PC-9 (cell line): ENCODE results near the gene BRD1. TPM values are rescaled to one million over a fixed set of nuclear protein-coding genes. Genes with fewer than 3 reads are reported as not detected.

Source experiments
- BruUV-seq: library from RNA; stranded (reverse); fragments of 400-500 nt; replicated peaks from 2 replicates; lab custom pipeline; 2021; lab: Mats Ljungman, UMichigan
- CTCF ChIA-PET: fragments of 300-600 bp; sonication (Branson Sonifier 250); formaldehyde crosslinking; loops from one replicate; lab custom pipeline; 2022; ENCODE audit warnings: antibody characterized with exemption; lab: Charles Lee
- POLR2A ChIA-PET: fragments of 300-600 bp; sonication (Branson Sonifier 250); formaldehyde crosslinking; loops from one replicate; lab custom pipeline; 2022; ENCODE audit warnings: antibody characterized with exemption; ENCODE audit not compliant: unreplicated experiment; lab: Charles Lee
- DNase-seq, 2 experiments: peaks; one replicate each; pipeline versions ENCODE4 v3.0.0 to v3.0.0-alpha.2; 2015 to 2022; ENCODE audit warnings: mixed read lengths in 1 of 2
- H2AFZ ChIP-seq: fragments of 200-600 bp; sonication (generic); 2 replicates; pipeline ENCODE4 v1.8.1; 2017; ENCODE audit warnings: antibody characterized with exemption
- H3F3A ChIP-seq: fragments of 200-600 bp; sonication (generic); 2 replicates; pipeline ENCODE4 v1.8.1; 2017; ENCODE audit warnings: antibody characterized with exemption, mild to moderate bottlenecking, low read depth; ENCODE audit not compliant: insufficient read depth
- H3K27ac ChIP-seq: fragments of 200-600 bp; sonication (generic); 2 replicates; pipeline ENCODE4 v1.6.1; 2016; ENCODE audit warnings: mixed run types
- H3K27me3 ChIP-seq: fragments of 200-600 bp; sonication (generic); 2 replicates; pipeline ENCODE4 v1.6.1; 2016; ENCODE audit warnings: low read depth, mixed run types; ENCODE audit not compliant: insufficient read depth
- H3K36me3 ChIP-seq: fragments of 200-600 bp; sonication (generic); 2 replicates; pipeline ENCODE4 v1.6.1; 2016; ENCODE audit warnings: low read depth, mixed run types
- H3K4me1 ChIP-seq: fragments of 200-600 bp; sonication (generic); replicated peaks from 2 replicates; pipeline ENCODE4 v1.6.1; 2016; ENCODE audit warnings: mixed run types; ENCODE audit not compliant: insufficient read depth
- H3K4me2 ChIP-seq: fragments of 200-600 bp; sonication (generic); 2 replicates; pipeline ENCODE4 v1.6.1; 2017; ENCODE audit warnings: mixed run types
- H3K4me3 ChIP-seq: fragments of 200-600 bp; sonication (generic); 2 replicates; pipeline ENCODE4 v1.6.1; 2016; ENCODE audit warnings: mixed run types
- H3K79me2 ChIP-seq: fragments of 200-600 bp; sonication (generic); 2 replicates; pipeline ENCODE4 v1.6.1; 2017; ENCODE audit warnings: low read depth, mixed run types
- H3K9me2 ChIP-seq: fragments of 200-600 bp; sonication (generic); 2 replicates; pipeline ENCODE4 v1.8.1; 2017; ENCODE audit warnings: mild to moderate bottlenecking; ENCODE audit not compliant: insufficient read depth
- H3K9me3 ChIP-seq: fragments of 200-600 bp; sonication (generic); 2 replicates; pipeline ENCODE4 v1.8.1; 2016; ENCODE audit warnings: low read depth; ENCODE audit not compliant: insufficient read depth
- H4K20me1 ChIP-seq: fragments of 200-600 bp; sonication (generic); 2 replicates; pipeline ENCODE4 v1.8.1; 2017; ENCODE audit not compliant: insufficient read depth
- EZH2 ChIP-seq: fragments of 200-600 bp; sonication (generic); IDR thresholded peaks from 2 replicates; pipeline ENCODE4 v1.8.0; 2017; ENCODE audit warnings: antibody characterized with exemption, low read depth
- intact Hi-C: fragments of 100-400 bp; cut with micrococcal nuclease; formaldehyde crosslinking; loops from one replicate; pipeline ENCODE4 v1.10.0; 2022; ENCODE audit not compliant: unreplicated experiment
- total RNA-seq: library from RNA; stranded (reverse); gene quantifications from 2 replicates; pipeline ENCODE4 v1.2.3, GENCODE V29; 2021
- TF ChIP-seq, protein P1 (sequence below): fragments of 200-600 bp; sonication (generic); conservative IDR thresholded peaks from 2 replicates; pipeline ENCODE4 v1.6.1; 2017; ENCODE audit warnings: mixed run types, antibody characterized with exemption, mild to moderate bottlenecking, moderate library complexity

The BRD1 gene
- total RNA-seq, 1 experiment from 2014 or later, result 28.5 TPM

DNA sequence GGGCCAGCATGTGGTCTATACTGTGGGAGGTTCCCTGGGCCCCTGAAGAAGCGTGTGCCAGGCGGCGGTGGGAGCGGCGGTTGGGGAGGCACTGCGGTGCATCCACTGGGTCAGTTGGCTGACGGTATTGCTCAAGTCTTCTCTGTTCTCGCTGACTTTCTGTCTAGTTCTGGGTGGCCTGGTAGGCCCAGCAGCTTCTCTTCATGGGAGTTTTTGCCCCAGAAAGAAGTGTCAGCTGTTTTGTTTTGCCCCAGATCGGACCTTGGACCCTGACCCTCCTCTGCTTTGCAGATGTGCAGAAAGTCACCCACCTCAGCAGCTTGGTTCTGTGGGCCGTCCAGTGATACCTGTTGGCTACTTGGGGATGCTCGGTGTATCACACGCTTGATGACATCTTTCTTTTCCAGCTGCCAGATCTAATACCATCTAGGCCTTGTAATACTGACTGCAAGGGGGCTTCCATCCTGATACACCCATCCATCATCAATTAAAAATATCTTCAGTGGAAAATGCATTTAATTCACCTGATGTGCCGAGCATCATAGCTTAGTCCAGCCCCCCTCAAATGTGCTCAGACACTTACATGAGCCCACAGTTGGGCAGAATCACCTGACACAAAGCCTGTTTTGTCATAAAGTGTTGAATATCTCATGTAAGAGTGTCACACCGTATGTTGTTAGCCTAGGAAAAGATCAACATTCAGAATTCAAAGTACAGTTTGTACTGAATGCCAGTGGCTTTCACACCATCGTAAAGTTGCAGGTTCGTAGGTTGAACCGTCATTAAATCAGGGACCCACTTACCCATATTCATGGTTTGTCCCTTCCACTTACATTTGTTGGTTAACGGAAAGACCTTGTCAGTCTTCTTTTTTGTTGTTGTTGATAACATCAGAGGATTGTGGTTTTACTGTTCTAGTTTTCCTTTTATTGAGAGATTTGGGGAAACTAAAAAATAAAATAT is 39.9 kb upstream of the BRD1 start:
- no peak overlapping the region for H2AFZ ChIP-seq
- CTCF ChIA-PET, result no interaction called here
- DNase-seq, result no peak

DNA sequence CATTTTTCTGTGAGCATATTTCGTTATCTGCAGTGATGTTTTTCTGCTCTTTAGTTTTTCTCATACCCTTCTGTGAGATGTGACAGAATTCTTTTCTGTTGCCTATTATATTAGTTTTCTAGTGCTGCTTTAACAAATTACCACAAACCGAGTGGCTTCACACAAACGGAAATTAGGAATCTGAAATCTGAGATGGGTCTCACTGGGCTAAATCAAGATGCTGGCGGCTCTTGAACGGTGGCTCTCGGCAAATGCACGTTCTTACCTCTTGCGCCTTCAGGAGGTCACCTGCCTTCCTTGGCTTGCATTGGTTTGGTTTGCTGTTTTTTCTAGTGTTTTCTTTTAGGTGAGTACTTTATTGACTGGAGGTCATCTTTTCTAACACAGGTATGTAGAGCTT is 39.0 kb upstream of the BRD1 start:
- intact Hi-C loops, result no loop called here
- no peaks in the 10 kb centered on the region for H3K27me3 ChIP-seq
- no peak overlapping the region for H2AFZ ChIP-seq
- peaks cover 97% of the 10 kb centered on the region for H3K79me2 ChIP-seq
- H3K36me3 ChIP-seq, result peaks cover 40% of the 10 kb centered on the region
- no peaks in the 10 kb centered on the region; the same call in 1 of the 2 replicates for H3F3A ChIP-seq
- no TSS peak for BruUV-seq
- POLR2A ChIA-PET, result no interaction called here
- TF ChIP-seq, protein P1, sequence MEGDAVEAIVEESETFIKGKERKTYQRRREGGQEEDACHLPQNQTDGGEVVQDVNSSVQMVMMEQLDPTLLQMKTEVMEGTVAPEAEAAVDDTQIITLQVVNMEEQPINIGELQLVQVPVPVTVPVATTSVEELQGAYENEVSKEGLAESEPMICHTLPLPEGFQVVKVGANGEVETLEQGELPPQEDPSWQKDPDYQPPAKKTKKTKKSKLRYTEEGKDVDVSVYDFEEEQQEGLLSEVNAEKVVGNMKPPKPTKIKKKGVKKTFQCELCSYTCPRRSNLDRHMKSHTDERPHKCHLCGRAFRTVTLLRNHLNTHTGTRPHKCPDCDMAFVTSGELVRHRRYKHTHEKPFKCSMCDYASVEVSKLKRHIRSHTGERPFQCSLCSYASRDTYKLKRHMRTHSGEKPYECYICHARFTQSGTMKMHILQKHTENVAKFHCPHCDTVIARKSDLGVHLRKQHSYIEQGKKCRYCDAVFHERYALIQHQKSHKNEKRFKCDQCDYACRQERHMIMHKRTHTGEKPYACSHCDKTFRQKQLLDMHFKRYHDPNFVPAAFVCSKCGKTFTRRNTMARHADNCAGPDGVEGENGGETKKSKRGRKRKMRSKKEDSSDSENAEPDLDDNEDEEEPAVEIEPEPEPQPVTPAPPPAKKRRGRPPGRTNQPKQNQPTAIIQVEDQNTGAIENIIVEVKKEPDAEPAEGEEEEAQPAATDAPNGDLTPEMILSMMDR, result no peak
- no peak for TF ChIP-seq EZH2
- no peaks in the 10 kb centered on the region for H3K9me2 ChIP-seq
- H4K20me1 ChIP-seq, result peaks cover 31% of the 10 kb centered on the region
- no peak for DNase-seq
- no peak overlapping the region for H3K4me3 ChIP-seq
- CTCF ChIA-PET, result no interaction called here
- no peak overlapping the region for H3K4me2 ChIP-seq
- H3K9me3 ChIP-seq, result peaks cover 25% of the 10 kb centered on the region
- no peaks in the 10 kb centered on the region for H3K4me1 ChIP-seq
- H3K27ac ChIP-seq, result no peak overlapping the region

More for the DNA sequence above, 39.9 kb upstream of the BRD1 start:
- intact Hi-C loops, result no loop called here
- Histone ChIP-seq H3K9me2 (no peaks in the 10 kb centered on the region), H3K27me3 (no peaks in the 10 kb centered on the region), H3K4me1 (no peaks in the 10 kb centered on the region), H3K9me3 (peaks cover 25% of the 10 kb centered on the region), H3K27ac (no peak overlapping the region), H3K79me2 (peaks cover 96% of the 10 kb centered on the region), H4K20me1 (peaks cover 31% of the 10 kb centered on the region), H3K36me3 (peaks cover 40% of the 10 kb centered on the region), H3K4me3 (no peak overlapping the region), H3K4me2 (no peak overlapping the region), H3F3A (no peaks in the 10 kb centered on the region; the same call in 1 of the 2 replicates)
- no TSS peak for BruUV-seq
- TF ChIP-seq EZH2, result no peak
- TF ChIP-seq, protein P1, result no peak
- POLR2A ChIA-PET, result no interaction called here

DNA sequence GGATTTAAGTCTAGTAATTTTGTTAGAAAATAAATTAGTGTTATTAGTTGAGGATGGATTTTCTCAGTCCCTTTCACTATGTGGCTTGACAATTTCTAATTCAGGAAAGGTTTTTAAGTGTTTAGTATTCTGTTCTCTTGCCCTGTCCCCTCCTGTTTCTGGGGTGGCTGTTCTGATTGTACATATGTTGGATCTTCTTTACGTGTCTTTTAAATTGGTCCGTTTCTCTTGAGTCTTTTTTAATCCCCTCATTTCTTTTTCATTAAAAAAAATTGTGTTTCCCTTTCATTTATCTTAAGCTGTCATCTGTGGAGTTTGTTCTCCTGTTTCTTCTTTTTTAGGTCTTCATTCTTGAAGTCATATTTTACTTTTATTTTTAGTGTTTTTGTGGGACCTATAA is 38.5 kb upstream of the BRD1 start:
- no TSS peak for BruUV-seq
- Histone ChIP-seq H3K4me1 (no peaks in the 10 kb centered on the region), H3K4me2 (no peak overlapping the region), H2AFZ (no peak overlapping the region), H3K27me3 (no peaks in the 10 kb centered on the region), H4K20me1 (peaks cover 32% of the 10 kb centered on the region), H3K27ac (no peak overlapping the region), H3K79me2 (peaks cover 98% of the 10 kb centered on the region), H3K9me3 (peaks cover 25% of the 10 kb centered on the region), H3F3A (no peaks in the 10 kb centered on the region; the same call in 1 of the 2 replicates), H3K4me3 (no peak overlapping the region), H3K36me3 (peaks cover 40% of the 10 kb centered on the region), H3K9me2 (no peaks in the 10 kb centered on the region)
- CTCF ChIA-PET, result no interaction called here
- no peak for DNase-seq
- POLR2A ChIA-PET, result no interaction called here
- intact Hi-C loops, result no loop called here
- TF ChIP-seq EZH2, result no peak
- TF ChIP-seq, protein P1, result no peak
